GM13977 (cell line): Measurements from ENCODE around the gene TIMM44.

Experiments used
- DNase-seq: peaks from one replicate; pipeline ENCODE4 v3.0.0; 2012; ENCODE audit warnings: low spot score
- in situ Hi-C: fragments of 300-500 bp; cut with MboI; formaldehyde crosslinking; loops from one replicate; pipeline ENCODE4 v1.12.0; 2022; ENCODE audit warnings: low sequenced_read_pairs, low pct_unique_long_range_greater_than_20kb, mixed read lengths, inconsistent platforms; ENCODE audit not compliant: unreplicated experiment
- TF ChIP-seq, protein P1 (sequence below): IDR thresholded peaks from 2 replicates; pipeline ENCODE4 v1.5.1; 2012; ENCODE audit warnings: mild to moderate bottlenecking, control low read depth; ENCODE audit not compliant: insufficient read depth; ENCODE audit errors: extremely low read depth, missing control alignments

TIMM44 gene

DNA sequence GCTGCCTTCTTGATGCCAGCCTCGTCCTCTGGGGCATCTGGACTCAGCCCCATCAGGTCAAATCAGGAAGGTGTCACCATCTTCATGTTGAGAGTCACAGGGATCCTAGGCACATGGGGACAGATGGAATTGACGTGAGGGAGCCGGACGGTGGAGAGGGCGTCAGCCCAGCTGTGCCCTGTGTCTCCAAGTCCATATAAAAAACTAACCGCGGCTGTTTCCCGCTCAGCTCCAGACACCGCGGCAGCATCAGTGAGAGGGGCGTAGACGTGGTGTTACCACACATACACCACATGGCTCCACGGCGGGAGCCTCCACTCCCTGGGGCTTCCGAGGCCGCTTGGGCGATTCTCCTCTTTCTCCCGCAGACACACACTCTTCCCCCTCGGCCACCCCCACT lies 63.6 kb downstream of the TIMM44 start:
- no peak for DNase-seq
- in situ Hi-C loops, result no loop called here
- TF ChIP-seq, protein P1, sequence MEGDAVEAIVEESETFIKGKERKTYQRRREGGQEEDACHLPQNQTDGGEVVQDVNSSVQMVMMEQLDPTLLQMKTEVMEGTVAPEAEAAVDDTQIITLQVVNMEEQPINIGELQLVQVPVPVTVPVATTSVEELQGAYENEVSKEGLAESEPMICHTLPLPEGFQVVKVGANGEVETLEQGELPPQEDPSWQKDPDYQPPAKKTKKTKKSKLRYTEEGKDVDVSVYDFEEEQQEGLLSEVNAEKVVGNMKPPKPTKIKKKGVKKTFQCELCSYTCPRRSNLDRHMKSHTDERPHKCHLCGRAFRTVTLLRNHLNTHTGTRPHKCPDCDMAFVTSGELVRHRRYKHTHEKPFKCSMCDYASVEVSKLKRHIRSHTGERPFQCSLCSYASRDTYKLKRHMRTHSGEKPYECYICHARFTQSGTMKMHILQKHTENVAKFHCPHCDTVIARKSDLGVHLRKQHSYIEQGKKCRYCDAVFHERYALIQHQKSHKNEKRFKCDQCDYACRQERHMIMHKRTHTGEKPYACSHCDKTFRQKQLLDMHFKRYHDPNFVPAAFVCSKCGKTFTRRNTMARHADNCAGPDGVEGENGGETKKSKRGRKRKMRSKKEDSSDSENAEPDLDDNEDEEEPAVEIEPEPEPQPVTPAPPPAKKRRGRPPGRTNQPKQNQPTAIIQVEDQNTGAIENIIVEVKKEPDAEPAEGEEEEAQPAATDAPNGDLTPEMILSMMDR, result no peak

DNA sequence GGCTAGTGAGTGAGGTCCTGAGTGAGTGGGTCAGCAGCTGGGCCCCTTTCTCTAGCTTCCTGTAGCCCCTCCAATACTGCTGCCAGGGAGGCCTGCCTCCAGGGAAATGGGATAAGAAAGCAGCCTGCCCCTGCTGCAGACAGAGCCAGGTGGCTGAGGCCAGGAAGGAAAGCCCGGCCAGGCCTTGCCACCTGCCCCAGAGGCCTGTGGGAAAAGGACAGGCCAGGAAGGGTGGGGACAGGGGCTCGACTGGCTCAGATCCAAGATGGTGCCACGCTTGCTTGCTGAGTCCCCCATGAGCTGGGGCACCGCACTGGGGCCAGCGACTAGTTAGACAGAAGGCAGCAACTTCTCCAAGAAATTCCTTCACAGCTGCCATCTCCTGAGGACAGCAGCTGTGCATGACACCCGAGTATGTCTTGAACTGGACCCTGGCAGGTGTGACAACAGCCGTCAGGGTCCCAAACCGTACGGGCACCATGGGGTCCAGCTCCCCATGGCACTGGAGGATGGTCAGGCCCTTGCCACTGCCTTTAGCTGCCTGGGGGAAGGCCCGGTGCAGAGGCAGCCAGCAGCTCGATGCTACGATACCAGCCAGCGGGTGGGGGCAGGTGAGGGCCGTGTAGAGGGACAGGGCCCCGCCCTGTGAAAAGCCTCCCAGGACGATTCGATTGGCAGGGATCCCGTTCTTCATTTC lies 64.2 kb downstream of the TIMM44 start:
- in situ Hi-C loops, result no loop called here
- DNase-seq, result no peak
- TF ChIP-seq, protein P1, result no peak

DNA sequence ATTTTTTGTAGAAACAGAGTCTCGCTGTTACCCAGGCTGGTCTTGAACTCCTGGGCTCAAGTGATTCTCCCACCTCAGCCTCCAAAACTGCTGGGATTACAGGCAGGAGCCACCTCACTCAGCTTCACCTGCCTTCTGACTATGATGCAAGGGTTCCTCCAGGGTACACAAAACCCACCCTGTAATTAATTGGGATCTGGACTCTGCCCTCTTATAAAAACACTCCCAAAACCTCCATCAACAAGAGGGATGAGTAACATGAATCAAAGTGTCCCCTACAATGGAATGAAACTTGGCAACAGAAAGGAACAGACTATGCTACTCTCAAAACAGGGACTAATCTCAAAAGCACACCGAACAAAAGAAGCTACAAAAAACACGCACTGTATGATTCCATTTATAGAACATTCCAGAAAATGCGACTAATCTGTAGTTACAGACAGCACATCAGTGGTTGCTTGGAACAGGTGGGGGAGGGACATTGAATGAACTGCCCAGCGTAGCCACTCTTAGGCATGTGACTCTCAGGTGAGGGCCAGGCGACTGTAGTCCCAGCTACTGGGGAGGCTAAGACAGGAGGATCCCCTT lies 66.1 kb downstream of the TIMM44 start:
- no peak for DNase-seq
- in situ Hi-C loops, result no loop called here
- TF ChIP-seq, protein P1, result no peak
